IPS DF 6.9 (cell line): ENCODE data around the gene CD80.
"Not testable (repeated sequence)": the region's sequence is repeated elsewhere in the genome, so short reads cannot be mapped to it uniquely, and the experiment has no call there.

Experiments
- DNase-seq: peaks from one replicate; pipeline ENCODE4 v3.0.0-alpha.2; 2013; ENCODE audit warnings: low read depth, low spot score
- H3K27ac ChIP-seq: one replicate; pipeline ENCODE4 v1.5.1; 2013; ENCODE audit warnings: low read length, control low read depth
- H3K27me3 ChIP-seq: 2 replicates; pipeline ENCODE4 v1.6.1; 2013; ENCODE audit warnings: mild to moderate bottlenecking, low read length; ENCODE audit not compliant: control insufficient read depth, insufficient read depth
- H3K36me3 ChIP-seq: 2 replicates; pipeline ENCODE4 v1.6.1; 2013; ENCODE audit warnings: low read length; ENCODE audit not compliant: control insufficient read depth, insufficient read depth
- H3K4me1 ChIP-seq: 2 replicates; pipeline ENCODE4 v1.6.1; 2013; ENCODE audit warnings: low read length; ENCODE audit not compliant: control insufficient read depth, insufficient read depth
- H3K4me3 ChIP-seq: 2 replicates; pipeline ENCODE4 v1.5.1; 2013; ENCODE audit warnings: mild to moderate bottlenecking, low read length
- H3K9me3 ChIP-seq: 2 replicates; pipeline ENCODE4 v1.6.1; 2013; ENCODE audit warnings: low read length, inconsistent platforms; ENCODE audit not compliant: control insufficient read depth, insufficient read depth
- WGBS: extraction: QIAGEN DNeasy Blood & Tissue Kit; methylation state at CpG from one replicate; pipeline ENCODE4 v1.1.7; 2013; ENCODE audit warnings: mixed read lengths, missing lambda C conversion rate; ENCODE audit not compliant: insufficient read length, insufficient coverage; 5-methylcytosine and 5-hydroxymethylcytosine counted together

The CD80 gene

DNA sequence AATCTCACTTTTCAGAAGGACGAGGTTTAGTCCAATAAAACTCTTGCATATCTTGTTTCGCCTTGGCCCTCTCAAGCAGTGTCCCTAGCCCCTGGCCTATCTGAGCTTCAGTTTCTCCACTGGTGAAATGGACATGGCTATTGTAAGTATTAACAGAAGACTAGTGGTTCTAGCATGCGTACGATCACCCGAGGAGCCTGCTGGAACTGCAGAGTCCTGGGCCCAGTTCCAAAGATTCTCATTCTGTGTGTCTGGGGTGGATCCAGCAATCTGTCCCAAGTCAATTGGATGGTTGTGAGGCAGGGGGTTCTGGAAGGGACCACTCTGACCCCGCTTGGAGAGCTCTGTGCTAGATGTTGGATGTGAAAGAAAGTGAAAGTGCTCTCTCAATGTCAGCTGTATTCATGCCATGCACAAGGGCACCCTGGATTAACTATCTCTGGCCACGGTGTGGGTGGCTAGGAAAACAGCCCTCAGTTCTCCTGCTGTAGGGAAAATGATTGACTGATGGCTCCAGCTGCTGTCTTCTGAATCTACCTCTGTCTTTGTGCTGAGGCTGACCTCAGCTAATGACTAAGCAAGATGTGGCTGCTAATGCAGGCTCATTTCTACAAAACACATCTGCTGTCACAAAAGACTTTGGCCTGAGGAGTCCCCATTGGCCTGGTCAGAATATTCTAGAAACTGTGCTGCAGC is 36.4 kb upstream of the CD80 start:
- Histone ChIP-seq H3K9me3 (no peaks in the 10 kb centered on the region), H3K4me3 (no peak overlapping the region), H3K27ac (no peak overlapping the region), H3K27me3 (peaks cover 2% of the 10 kb centered on the region), H3K4me1 (no peaks in the 10 kb centered on the region), H3K36me3 (no peaks in the 10 kb centered on the region)
- DNase-seq, result no peak
- no CpG with 5 or more reads among the region's 7 CpGs for WGBS

- not testable (repeated sequence) for H3K9me3 ChIP-seq, H3K27ac ChIP-seq, H3K27me3 ChIP-seq, DNase-seq, H3K36me3 ChIP-seq, H3K4me3 ChIP-seq, H3K4me1 ChIP-seq
- no CpG with 5 or more reads among the region's 1 CpG for WGBS
Observed at GRCh38 chr3:119594929-119595328, 35.5 kb upstream of the CD80 start.

- Histone ChIP-seq H3K4me1 (peaks cover 1% of the 10 kb centered on the region; the same call in 1 of the 2 replicates), H3K36me3 (no peaks in the 10 kb centered on the region), H3K27ac (no peak overlapping the region), H3K4me3 (no peak overlapping the region), H3K9me3 (peaks cover 1% of the 10 kb centered on the region; the same call in 1 of the 2 replicates), H3K27me3 (peaks cover 2% of the 10 kb centered on the region)
- WGBS, result no CpG with 5 or more reads among the region's 5 CpGs
- no peak for DNase-seq
Observed at GRCh38 chr3:119594066-119594465, 34.7 kb upstream of the CD80 start.

- peaks cover 1% of the 10 kb centered on the region; the same call in 1 of the 2 replicates for H3K9me3 ChIP-seq
- no CpG with 5 or more reads among the region's 1 CpG for WGBS
- no peak overlapping the region for H3K27ac ChIP-seq
- DNase-seq, result no peak
- H3K4me1 ChIP-seq, result peaks cover 3% of the 10 kb centered on the region; the same call in 1 of the 2 replicates
- H3K36me3 ChIP-seq, result no peaks in the 10 kb centered on the region
- no peaks in the 10 kb centered on the region for H3K27me3 ChIP-seq
- H3K4me3 ChIP-seq, result no peak overlapping the region
Observed at GRCh38 chr3:119592861-119593260, 33.4 kb upstream of the CD80 start.

DNA sequence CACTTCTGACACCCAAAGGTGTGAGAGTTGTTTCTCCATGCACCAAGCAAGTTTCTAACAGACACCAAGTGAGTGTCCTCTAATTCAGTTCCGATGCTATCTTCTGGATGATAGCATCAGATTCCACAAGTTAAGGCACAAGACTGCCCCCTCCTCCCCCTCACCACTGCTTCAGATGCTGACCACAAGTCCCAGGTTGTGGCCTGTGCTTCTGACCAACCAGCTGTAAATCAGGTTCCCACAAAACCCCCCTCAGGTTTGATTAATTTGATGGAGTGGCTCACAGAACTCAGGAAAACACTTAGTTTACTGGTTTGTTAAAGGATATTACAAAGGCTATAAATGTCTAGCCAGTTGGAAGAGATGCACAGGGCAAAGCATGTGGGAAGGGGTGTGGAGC is 31.3 kb upstream of the CD80 start:
- Histone ChIP-seq H3K36me3 (no peaks in the 10 kb centered on the region), H3K27ac (no peak overlapping the region), H3K4me1 (peaks cover 3% of the 10 kb centered on the region; the same call in 1 of the 2 replicates), H3K27me3 (no peaks in the 10 kb centered on the region), H3K4me3 (no peak overlapping the region), H3K9me3 (peaks cover 1% of the 10 kb centered on the region; the same call in 1 of the 2 replicates)
- DNase-seq, result no peak
- WGBS, result no CpG with 5 or more reads among the region's 1 CpG

DNA sequence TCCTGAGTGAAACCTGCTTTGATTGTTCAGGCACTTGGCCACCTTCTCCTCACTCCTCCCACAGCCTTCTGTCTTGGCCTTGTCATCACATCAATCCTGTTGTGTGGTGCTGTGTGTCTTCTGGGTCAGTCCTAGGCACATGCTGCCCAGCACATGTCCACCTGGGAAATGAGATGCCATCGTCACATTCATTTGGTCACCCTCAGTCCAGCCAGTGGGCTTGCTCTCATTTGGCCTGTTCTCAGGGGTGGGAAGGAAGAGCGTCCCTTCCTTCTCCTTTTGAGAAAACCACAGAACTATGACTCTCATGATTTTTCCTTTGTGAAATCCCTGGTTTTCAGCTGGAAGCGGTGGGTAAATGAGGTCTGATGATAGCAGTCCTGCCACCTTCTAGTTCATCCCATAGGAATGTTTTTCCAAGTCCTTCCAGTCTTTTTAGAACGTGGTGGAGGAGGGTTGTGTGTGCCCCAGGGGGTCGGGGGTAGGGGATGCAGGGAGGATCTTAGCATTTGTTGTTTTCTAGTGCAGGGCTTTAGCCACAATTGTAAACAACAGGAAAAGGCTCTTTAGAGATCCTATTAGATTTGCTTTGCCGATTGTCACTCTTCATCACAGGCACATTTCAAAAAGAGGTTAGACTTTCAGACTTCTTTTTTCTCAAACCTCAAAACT is 29.8 kb upstream of the CD80 start:
- H3K4me3 ChIP-seq, result no peak overlapping the region
- H3K36me3 ChIP-seq, result no peaks in the 10 kb centered on the region
- H3K27ac ChIP-seq, result no peak overlapping the region
- no peak for DNase-seq
- H3K4me1 ChIP-seq, result peaks cover 3% of the 10 kb centered on the region; the same call in 1 of the 2 replicates
- WGBS, result no CpG with 5 or more reads among the region's 6 CpGs
- H3K27me3 ChIP-seq, result no peaks in the 10 kb centered on the region
- peaks cover 1% of the 10 kb centered on the region; the same call in 1 of the 2 replicates for H3K9me3 ChIP-seq

- H3K36me3 ChIP-seq, result no peaks in the 10 kb centered on the region
- peaks cover 3% of the 10 kb centered on the region; the same call in 1 of the 2 replicates for H3K4me1 ChIP-seq
- no peak for DNase-seq
- no peak overlapping the region for H3K4me3 ChIP-seq
- no CpG with 5 or more reads among the region's 3 CpGs for WGBS
- peaks cover 1% of the 10 kb centered on the region; the same call in 1 of the 2 replicates for H3K9me3 ChIP-seq
- no peaks in the 10 kb centered on the region for H3K27me3 ChIP-seq
- no peak overlapping the region for H3K27ac ChIP-seq
Observed at GRCh38 chr3:119588112-119588511, 28.7 kb upstream of the CD80 start.

DNA sequence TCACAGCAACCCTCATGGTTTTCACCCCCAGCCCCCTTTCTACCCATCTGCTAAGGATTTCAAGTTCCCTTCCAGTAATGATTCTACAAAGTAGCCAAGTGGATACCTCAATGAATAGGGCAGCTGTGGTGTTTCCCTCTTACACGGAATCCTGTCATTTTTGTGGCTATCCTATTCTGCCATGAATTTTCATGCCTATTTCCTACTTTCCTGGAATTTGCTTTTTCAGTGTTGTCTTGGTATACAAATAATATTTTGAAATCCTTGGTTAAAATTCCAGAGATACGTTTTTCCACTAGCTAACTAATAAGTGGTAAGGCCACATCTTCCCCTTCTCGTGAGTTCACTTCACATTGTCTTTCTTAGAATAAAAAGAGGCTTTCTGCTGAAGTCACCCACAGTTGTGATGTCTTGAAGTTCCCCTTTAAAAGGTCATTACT is 27.3 kb upstream of the CD80 start:
- no peak overlapping the region for H3K4me3 ChIP-seq
- H3K27me3 ChIP-seq, result no peaks in the 10 kb centered on the region
- no CpG with 5 or more reads among the region's 3 CpGs for WGBS
- DNase-seq, result no peak
- H3K27ac ChIP-seq, result no peak overlapping the region
- H3K36me3 ChIP-seq, result no peaks in the 10 kb centered on the region
- peaks cover 3% of the 10 kb centered on the region; the same call in 1 of the 2 replicates for H3K4me1 ChIP-seq
- H3K9me3 ChIP-seq, result peaks cover 1% of the 10 kb centered on the region; the same call in 1 of the 2 replicates

DNA sequence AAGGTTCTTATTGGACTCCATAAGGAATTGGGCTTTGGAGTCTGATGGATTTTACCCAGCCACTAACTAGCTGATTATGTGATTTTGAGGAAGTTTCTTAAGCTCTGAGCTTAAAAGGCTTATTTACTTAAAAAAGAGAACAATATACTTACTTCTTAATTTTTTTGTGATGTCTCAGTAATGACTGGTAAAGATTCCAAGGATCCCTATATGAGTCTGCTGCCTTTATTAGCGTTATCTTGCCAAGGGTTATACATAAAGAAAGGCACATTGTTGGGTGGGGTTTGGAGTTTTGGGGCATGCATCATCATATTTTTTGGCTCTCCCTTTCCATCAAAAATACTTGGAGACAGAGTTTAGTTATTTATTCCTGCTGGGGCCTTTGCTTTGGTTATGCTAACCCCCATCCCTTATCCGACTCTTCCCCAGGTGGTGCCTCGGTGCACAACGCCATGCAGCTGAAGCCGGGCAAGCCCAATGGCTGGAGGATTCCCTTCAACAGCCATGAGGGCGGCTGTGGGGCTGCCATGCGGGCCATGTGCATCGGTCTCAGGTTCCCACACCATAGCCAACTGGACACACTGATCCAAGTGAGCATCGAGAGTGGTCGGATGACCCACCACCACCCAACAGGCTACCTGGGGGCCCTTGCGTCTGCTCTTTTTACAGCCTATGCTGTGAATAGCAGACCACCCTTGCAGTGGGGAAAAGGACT is 26.6 kb upstream of the CD80 start:
- H3K4me1 ChIP-seq, result peaks cover 3% of the 10 kb centered on the region; the same call in 1 of the 2 replicates
- no peak for DNase-seq
- no peak overlapping the region for H3K27ac ChIP-seq
- no peaks in the 10 kb centered on the region for H3K27me3 ChIP-seq
- no peak overlapping the region for H3K4me3 ChIP-seq
- no peaks in the 10 kb centered on the region for H3K36me3 ChIP-seq
- H3K9me3 ChIP-seq, result peaks cover 1% of the 10 kb centered on the region; the same call in 1 of the 2 replicates
- no CpG with 5 or more reads among the region's 11 CpGs for WGBS

GRCh38 chr3:119585208-119585607 is 25.8 kb upstream of the CD80 start:
- DNase-seq, result no peak
- WGBS, result no CpG with 5 or more reads among the region's 10 CpGs
- no peaks in the 10 kb centered on the region for H3K36me3 ChIP-seq

More at GRCh38 chr3:119585208-119585607, 25.8 kb upstream of the CD80 start:
- no peak overlapping the region for H3K27ac ChIP-seq
- no peak overlapping the region for H3K4me3 ChIP-seq
- H3K27me3 ChIP-seq, result no peaks in the 10 kb centered on the region
- H3K9me3 ChIP-seq, result no peaks in the 10 kb centered on the region
- peaks cover 3% of the 10 kb centered on the region; the same call in 1 of the 2 replicates for H3K4me1 ChIP-seq
